RWPE2 (cell line): ENCODE results near the gene YBX2.
A peak's percentile ranks its signal among the peaks of the same experiment; 100 is the strongest.
"Not testable (repeated sequence)": the region's sequence is repeated elsewhere in the genome, so short reads cannot be mapped to it uniquely, and the experiment has no call there.

Source experiments
- ATAC-seq: fragments of 200-7000 bp; cut with Tn5 transposase; 3 replicates; pipeline ENCODE4 v1.9.1; 2021; ENCODE audit warnings: low read depth
- DNase-seq: peaks from one replicate; pipeline ENCODE4 v3.0.0-alpha.2; 2020; ENCODE audit warnings: low spot score
- H3K27ac ChIP-seq: fragments of 450-650 bp; 2 replicates; pipeline ENCODE4 v1.5.1; 2017; ENCODE audit warnings: mild to moderate bottlenecking; ENCODE audit not compliant: poor library complexity, severe bottlenecking
- H3K27me3 ChIP-seq: fragments of 250-450 bp; sonication (Bioruptor Pico); 2 replicates; pipeline ENCODE4 v1.5.1; 2021; ENCODE audit warnings: mild to moderate bottlenecking, moderate library complexity; ENCODE audit not compliant: insufficient read depth, poor library complexity, severe bottlenecking
- H3K36me3 ChIP-seq: fragments of 250-450 bp; sonication (Bioruptor Pico); 2 replicates; pipeline ENCODE4 v1.5.1; 2020; ENCODE audit warnings: low read depth, mild to moderate bottlenecking, moderate library complexity
- H3K4me1 ChIP-seq: fragments of 250-450 bp; sonication (Bioruptor Pico); 2 replicates; pipeline ENCODE4 v1.5.1; 2021; ENCODE audit warnings: mild to moderate bottlenecking, moderate library complexity; ENCODE audit not compliant: insufficient read depth, poor library complexity, severe bottlenecking
- H3K4me3 ChIP-seq: fragments of 250-450 bp; sonication (Bioruptor Pico); 2 replicates; pipeline ENCODE4 v1.5.1; 2021; ENCODE audit warnings: mild to moderate bottlenecking, moderate library complexity; ENCODE audit not compliant: severe bottlenecking
- H3K9me3 ChIP-seq: fragments of 250-450 bp; sonication (Bioruptor Pico); 2 replicates; pipeline ENCODE4 v1.5.1; 2021; ENCODE audit warnings: mild to moderate bottlenecking, moderate library complexity; ENCODE audit not compliant: severe bottlenecking
- CTCF ChIP-seq: fragments of 450-650 bp; IDR thresholded peaks from one replicate; pipeline ENCODE4 v1.5.1; 2017; ENCODE audit warnings: mild to moderate bottlenecking, moderate library complexity; ENCODE audit not compliant: poor library complexity, severe bottlenecking

YBX2 gene

GRCh38 chr17:7294614-7295153, at the start of gene YBX2:
Gene YBX2, minus strand, starts transcription at chr17:7294639. Its CDS starts 139 bp downstream, at chr17:7294500.
- Histone ChIP-seq H3K27ac (peak within 1 kb of the TSS; percentile 45), H3K9me3 (no peaks in the 10 kb centered on the region), H3K4me1 (peaks cover 9% of the 10 kb centered on the region), H3K27me3 (no peaks in the 10 kb centered on the region), H3K4me3 (peak within 1 kb of the TSS; percentile 39), H3K36me3 (no peaks in the 10 kb centered on the region)
- peak; percentile 85 for ATAC-seq
- no peak for TF ChIP-seq CTCF
- peak; percentile 90 for DNase-seq

- Histone ChIP-seq H3K36me3 (no peaks in the 10 kb centered on the region), H3K4me1 (no peaks in the 10 kb centered on the region), H3K27ac (no peak overlapping the region), H3K4me3 (no peak overlapping the region), H3K27me3 (peaks cover 8% of the 10 kb centered on the region), H3K9me3 (no peaks in the 10 kb centered on the region)
- no peak for TF ChIP-seq CTCF
- DNase-seq (peak; percentile 61), ATAC-seq (no peak)
Measured at GRCh38 chr17:7343250-7343649, 48.8 kb upstream of the YBX2 start.

GRCh38 chr17:7341842-7342241, 47.4 kb upstream of the YBX2 start:
- no peak for TF ChIP-seq CTCF

GRCh38 chr17:7340179-7340578, 45.7 kb upstream of the YBX2 start:
- Histone ChIP-seq H3K9me3 (no peaks in the 10 kb centered on the region), H3K36me3 (no peaks in the 10 kb centered on the region), H3K27ac (no peak overlapping the region), H3K27me3 (peaks cover 8% of the 10 kb centered on the region), H3K4me3 (no peak overlapping the region), H3K4me1 (no peaks in the 10 kb centered on the region)
- ATAC-seq (no peak), DNase-seq (no peak)
- no peak for TF ChIP-seq CTCF

More at GRCh38 chr17:7341842-7342241, 47.4 kb upstream of the YBX2 start:
- peak; percentile 58 for DNase-seq
- no peaks in the 10 kb centered on the region for H3K9me3 ChIP-seq
- no peak overlapping the region for H3K4me3 ChIP-seq
- H3K27ac ChIP-seq: no peak overlapping the region
- peaks cover 8% of the 10 kb centered on the region for H3K27me3 ChIP-seq
- H3K36me3 ChIP-seq: no peaks in the 10 kb centered on the region
- ATAC-seq: no peak
- no peaks in the 10 kb centered on the region for H3K4me1 ChIP-seq

GRCh38 chr17:7337600-7337999, 43.2 kb upstream of the YBX2 start:
- not testable (repeated sequence) for H3K27ac ChIP-seq, H3K36me3 ChIP-seq, H3K9me3 ChIP-seq, H3K4me3 ChIP-seq, H3K27me3 ChIP-seq, H3K4me1 ChIP-seq, DNase-seq, ATAC-seq
